HG02885 (cell line): Measurements from ENCODE around the gene CIB4.
"Not testable (repeated sequence)": the region's sequence is repeated elsewhere in the genome, so short reads cannot be mapped to it uniquely, and the experiment has no call there.

Experiments used
- ATAC-seq: cut with Tn5 transposase; IDR thresholded peaks from one replicate; pipeline ENCODE4 v1.9.1; 2021; ENCODE audit warnings: mild to moderate bottlenecking; ENCODE audit not compliant: unreplicated experiment, poor library complexity

Gene CIB4

DNA sequence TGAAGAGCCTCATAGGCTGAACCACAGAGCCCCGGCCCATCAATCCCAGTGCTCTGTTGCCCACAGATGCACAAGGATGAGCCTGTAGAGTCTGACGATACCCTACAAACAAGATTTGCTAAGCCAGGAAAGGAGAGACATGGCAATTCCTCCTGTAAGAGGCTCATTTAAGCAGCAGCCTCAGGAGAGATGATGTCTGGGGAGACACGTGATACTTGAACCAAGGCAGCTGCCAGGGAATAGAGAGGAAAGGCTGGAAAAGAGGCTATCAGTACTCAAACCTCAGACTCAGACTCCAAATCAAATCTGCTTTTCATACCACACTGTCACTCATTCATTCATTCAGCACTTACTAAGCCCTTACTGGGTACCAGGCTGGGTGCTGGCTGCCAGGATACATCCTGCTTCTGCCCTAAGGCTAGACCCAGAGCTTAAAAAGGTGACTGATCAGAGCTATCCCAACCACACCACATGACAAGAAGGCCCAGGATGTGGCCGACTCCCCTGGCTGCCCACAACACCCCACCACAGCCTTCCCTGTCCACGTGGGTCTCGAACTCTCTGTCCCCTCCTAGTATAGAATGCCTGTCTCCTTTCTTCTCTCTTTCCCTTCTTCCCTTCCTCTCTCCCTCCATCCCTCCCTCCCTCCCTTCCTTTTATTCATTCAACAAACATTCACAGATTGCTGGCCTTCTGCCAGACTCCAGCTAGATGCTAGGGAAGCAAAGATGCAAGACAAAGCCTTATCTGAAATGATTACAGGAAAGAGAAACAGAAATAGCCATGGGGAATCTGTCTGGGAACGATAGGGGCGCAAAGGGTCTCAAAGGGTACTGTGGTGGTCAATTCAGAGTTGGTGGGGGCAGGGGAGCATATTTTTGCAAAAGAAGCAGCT lies 27.9 kb upstream of the CIB4 start:
- no peak for ATAC-seq

DNA sequence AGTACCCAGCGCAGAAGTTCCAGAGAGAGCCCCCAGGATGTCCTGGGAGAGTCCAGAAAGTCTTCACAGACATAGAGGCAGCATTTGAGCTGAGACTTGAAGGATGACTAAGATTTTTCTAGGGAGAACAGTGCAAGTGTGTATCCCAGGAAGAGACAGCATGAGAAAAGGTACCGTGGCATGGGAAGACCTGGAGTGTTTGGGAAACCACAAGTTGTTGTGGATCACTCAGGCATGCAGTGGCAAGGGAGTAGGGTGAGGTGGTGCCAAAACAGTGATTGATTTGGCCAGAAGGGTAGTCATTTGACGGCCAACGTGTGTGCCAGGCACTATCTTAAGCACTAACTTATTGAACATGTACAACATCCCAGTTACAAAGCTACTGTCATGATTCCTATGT lies 26.9 kb upstream of the CIB4 start:
- ATAC-seq = no peak

DNA sequence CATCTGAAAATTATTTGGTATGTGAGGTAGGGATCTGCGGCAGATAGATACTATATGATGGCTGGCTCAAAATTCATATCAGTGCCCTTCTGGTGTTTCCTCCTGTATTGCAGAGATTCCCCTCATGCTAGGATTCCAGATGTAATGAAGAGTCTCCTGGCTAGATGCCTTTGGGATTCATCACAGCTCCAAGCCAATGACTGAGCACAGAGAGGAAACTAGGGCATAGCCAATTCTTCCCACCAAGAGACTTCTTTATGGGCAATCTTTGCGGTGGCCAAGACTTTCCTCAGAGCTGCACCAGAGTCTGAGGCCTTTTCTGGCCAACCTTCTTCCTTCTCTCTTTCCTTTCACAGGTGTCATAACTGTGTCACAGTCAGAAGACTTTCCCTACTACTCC lies 25.5 kb upstream of the CIB4 start:
- ATAC-seq = no peak

DNA sequence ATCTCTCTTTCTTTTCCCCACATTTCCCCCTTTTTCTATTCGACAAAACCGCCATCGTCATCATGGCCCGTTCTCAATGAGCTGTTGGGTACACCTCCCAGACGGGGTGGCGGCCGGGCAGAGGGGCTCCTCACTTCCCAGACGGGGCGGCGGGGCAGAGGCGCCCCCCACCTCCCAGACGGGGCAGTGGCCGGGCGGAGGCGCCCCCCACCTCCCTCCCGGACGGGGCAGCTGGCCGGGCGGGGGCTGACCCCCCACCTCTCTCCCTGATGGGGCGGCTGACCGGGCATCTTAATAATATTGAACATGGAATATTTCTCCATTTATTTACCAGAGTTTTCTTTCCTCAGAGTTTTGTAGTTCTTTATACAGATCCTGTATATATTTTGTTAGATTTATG lies 24.1 kb upstream of the CIB4 start:
- not testable (repeated sequence) for ATAC-seq

DNA sequence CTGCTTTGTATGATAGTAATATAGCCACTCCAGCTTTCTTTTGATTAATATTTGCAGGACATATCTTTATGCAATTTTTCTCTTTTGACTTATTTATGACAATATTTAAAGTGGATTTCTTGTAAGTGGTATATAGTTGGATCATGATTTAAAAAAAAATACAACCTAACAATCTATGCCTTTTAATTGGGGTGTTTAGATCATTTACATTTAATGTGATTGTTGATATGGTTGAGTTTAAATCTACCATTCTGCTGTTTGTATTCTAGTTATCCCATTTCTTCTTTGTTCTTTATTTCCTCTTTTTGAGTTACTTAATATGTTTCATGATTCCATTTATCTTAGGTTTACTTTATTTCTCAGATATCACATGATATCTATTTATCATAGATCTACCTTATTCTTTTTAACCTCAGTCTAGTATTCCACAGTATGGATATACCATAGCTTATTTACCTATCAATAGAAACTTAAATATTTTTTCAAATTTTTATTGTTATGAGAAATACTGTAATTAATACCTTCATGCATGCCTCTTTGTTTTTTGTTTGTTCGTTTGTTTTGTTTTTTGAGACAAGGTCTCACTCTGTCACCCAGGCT lies 19.3 kb upstream of the CIB4 start:
- no peak for ATAC-seq

DNA sequence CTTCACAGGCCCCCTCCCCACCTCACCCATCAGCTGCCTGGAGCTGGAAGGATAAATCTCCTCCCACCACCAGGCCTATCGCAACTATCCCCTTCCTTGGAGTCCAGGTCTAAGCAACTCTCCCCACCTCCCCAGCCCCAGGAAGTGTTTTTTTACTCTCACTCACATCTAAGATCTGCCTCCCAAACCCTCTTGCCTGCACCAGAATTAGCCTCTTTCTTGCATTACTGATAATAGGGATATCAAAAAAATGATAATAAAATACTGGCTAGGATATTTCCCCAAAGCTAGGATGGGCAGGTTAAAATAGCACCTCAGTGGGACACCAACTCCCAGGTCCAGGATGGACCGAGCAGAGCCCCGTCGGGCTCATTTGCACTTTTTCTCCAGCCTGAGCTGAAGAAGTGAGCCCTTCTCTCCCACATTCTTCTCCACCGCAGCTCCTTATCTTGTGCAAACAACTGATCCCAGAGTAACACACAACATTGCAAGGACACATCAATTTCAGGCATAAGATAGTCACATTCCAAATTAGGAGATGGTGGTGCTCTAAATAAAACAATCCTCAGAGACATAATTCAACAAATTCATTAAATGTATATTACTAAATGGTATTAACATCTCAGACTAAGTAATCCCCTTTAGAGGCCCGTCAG lies 17.7 kb upstream of the CIB4 start:
- ATAC-seq = no peak

DNA sequence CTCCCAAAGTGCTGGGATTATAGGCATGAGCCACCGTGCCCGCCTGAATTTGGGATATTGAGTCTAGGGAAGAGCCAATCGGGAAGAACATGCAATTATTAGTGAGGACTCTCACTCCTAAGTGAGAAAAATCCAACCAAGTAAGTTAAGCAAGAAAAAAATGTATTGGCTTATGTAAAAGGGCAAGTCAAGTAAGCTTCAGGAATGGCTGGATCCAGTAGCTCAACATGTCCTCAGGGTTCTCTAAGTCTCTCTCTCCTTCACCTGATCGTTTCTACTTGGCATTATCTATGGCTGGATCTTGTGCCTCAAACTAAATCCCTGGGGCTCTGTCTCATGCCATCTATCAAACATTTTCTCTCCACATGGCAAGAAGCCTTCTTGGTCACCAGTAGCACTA lies 16.1 kb upstream of the CIB4 start:
- no peak for ATAC-seq

DNA sequence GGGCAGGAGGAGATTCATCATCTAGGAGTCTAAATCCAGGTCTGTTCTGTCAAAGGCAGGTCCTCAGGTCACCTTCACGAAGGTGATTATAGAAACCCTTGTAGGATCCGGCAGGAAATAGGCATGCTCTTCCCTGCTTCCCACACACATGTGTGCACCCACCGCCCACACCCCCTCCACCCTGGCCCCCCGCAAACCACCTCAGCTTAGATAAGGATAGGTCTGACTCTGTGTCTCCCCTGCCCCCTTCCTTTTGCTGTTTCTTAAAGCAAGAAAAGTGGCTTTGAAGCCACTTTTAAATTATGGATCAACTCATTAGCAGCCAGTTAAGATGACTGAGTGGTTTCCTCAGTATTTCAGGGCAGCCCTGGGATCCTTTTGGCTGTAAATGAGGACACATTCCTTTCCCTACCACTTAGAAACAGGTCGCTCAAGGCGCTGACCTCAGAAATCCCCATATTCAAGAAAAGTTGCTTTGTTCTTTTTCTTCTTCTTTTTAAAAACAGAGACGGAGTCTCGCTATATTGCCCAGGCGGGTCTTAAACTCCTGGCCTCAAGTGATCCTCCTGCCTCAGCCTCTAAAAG lies 14.5 kb upstream of the CIB4 start:
- ATAC-seq = no peak

DNA sequence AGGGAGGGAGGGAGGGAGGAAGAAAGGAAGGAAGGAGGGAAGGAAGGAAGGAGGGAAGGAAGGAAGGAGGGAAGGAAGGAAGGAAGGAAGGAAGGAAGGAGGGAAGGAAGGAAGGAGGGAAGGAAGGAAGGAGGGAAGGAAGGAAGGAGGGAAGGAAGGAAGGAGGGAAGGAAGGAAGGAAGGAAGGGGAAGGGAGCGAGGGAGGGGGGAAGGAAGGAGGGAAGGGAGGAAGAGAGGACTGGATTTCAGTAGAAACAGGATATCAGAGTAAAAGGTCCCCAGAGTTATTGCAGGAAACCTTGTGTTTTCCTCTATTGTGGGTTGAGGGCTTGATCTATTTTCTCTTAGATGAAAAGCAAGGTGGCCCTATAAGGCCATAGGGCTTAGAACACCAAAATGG lies 14.0 kb upstream of the CIB4 start:
- ATAC-seq = not testable (repeated sequence)

DNA sequence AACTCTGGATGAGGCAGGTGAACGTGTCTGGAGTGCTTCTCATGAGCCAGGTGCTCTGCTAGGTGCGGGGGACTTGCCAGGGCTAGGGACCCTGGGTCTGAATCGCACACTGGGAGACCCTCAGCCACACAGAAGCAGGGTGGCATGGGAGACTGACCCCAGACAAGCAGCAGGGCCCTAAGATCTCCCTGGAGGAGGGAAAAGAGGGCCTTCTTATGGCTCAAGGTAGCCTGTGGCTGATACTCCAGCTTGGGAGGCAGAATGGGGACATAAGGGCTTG lies 12.8 kb upstream of the CIB4 start:
- no peak for ATAC-seq

DNA sequence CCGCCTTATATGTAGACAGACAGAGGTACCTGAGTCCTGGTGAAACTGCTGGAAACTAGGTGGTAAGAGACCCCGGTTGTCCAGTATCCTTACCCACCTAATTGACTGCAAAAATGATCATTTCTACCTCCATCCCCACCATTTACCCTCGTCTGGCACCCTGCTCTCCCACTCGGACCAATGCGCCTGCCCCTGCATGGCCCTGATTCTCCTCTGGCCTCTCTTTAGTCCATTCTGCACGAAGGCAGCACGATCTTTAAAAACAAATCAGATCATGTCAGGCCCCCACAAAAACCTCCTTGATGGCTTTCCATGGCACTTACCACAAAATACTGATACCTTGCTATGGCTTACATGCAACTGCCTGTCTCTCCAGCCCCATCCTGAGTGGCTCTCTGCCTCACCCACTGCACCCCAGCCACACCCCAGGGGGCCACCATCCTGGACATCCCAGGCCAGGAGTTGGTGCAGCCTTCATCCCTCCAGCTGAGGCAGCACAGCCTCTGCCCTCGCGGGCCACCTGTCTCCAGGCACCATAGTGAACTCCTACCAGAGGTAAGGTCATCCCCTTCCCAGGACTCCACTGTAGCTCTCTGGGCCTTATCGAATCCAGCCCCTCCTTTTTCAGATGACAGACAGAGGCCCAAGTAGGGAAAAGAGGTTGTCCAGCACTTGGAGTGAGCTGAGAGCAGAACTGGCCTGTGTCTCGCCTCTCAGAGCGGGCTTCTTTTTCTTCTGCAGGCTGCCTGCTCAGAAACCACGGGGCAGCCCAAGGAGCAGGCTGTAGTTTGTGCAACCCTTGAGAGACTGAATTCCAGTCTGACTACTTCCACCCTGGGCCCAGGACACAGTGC lies 12.3 kb upstream of the CIB4 start:
- no peak for ATAC-seq

DNA sequence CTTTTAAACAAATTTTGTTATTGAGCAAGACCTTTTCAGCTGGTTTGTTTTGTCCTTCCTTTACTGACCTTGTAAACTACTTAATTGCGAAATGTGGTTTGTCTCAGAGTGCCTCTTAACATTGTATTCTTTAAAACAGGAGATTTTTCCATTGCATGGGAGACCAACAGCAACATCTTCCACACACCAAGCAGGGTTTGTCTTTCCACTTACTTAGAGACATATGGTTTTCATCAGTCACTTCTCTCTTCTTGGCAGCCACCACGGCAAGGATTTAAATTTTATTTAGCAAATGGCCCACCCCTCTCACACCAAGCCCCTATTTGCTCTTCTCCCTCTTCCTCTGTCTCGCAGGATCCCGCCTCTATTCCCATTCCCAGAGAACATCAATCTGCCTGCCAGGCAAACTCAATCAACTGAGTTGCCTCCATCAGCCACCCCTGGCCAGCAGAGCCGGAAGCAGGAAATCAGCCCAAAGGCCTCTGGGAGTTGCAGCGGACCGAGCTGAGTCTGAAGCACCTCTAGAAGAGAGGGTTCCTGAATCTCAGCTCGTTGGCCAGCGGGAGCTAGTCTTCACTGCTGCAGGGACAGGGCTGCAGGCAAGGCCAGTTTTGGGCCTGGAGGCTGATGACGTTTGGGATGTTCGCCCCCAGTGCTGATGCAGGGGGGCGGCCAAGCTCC lies 11.3 kb upstream of the CIB4 start:
- no peak for ATAC-seq

DNA sequence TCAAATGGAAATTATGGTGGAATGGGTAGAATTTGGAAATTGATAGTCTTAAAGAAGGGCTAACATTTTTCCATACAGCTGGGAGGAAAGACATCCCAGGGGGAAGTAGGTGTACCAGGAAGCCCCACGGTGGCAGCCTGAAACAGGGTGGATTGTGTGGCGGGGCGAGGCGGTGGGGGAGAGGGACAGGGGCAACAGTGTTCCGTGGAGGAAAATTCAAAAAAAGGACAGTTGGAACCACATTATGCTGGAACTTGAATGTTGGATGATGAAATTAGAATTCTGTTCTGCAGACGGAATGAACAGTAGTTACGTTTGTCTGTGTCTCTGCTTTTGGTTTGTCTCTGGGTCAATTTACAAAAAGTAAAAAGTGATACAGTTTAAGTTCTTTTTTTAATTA lies 10.6 kb upstream of the CIB4 start:
- ATAC-seq = no peak

DNA sequence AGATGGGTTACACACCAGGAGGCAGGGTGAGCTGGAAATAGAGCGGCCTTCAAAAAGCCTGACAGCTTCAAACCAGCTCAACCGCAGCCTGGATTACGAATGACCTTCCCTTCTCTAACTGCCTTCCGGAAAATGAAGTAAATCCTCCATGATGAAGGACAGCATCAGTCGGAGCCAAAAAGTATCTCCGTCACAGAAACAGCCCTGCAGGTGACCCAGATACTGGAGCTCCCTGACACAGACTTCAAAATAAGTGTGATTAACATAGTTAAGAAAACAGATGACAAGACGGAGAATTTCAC lies 10.3 kb upstream of the CIB4 start:
- ATAC-seq = no peak

DNA sequence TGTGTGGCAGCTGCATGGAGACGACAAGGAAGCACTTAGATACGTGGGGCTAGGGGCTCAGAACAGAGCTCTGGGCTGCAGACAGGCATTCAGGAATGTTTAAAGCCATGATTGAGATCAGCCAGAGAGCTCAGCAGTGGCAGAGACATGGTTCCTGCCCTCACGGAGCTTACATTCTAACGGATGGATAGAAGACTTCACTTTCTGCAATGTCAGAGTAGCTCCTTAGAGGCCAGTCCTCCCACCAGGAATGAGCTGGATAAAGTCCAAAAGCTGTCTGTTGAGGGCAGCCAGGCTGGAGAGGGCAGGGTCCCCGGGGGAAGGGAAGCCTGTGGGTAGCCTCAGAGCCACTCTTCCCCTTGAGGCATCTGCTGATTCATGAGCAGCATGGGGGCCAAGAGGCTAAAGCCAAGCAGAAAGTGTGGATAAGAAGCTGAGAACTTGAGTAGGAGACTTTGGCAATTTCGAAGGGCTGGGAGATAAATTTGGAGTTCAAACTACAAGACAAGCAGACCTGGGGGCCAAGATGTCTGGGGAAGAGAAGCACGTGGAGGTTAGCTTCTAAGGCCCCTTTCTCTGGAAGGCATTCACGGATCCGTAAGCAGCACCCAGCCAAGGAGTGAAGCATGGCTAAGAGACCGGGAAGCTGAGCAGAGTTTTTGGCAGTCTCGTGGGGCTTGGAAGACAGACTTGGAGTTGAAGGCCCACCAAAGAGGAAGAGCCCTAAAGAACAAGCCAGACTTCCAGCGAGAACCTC lies 9.7 kb upstream of the CIB4 start:
- ATAC-seq = no peak

DNA sequence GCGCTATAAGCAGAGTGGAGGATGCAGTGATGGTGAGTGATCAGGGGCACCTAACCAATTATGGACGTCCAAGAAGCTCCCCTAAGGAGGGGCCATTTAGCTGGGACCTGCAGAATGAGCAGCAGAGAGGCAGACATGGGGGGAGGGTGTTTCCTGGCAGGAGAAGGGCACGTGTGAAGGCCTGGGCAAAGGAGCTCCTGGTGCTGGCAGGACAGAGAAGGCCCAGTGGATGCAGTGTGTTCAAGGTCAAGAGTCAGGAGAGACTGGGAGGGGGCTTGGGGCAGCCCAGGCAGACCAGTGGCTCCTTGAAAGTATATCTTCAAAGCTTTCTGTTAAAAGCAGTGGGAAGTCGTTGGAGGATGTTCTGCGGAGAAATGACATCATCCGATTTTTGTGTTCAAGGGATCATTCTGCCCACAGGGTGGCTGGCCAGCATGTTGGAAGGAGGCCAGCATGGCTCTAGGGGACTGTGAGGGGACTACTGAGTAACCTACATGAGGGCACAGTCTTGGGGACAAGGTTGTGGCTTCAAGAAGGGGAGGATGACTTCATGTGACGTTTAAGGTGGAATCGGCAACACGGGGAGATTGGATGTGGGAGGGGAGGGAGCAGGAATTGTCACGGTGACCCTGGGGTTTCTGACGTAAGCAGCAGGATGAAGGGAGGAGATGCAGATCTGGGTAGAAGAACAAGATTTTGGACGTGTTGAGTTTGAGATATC lies 9.0 kb upstream of the CIB4 start:
- ATAC-seq = no peak

DNA sequence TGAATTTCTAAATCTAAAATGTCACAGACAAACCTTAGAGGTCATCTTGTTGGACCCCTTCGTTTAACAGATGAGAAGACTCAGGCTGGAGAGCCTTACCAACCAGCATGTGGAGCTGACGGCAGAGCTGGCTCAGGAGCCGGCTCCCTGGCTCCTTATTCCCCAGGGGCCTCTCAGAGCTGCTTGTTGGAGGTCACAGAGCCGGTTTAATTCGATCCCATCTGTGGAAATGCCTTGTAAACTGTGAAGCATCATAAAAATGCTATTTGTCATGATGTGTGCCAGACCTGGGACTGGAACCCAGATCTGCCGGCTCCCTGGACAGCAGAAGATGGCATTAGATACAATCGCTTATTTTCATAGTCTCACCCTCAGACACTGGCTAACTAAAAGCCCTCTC lies 8.2 kb upstream of the CIB4 start:
- ATAC-seq = no peak

DNA sequence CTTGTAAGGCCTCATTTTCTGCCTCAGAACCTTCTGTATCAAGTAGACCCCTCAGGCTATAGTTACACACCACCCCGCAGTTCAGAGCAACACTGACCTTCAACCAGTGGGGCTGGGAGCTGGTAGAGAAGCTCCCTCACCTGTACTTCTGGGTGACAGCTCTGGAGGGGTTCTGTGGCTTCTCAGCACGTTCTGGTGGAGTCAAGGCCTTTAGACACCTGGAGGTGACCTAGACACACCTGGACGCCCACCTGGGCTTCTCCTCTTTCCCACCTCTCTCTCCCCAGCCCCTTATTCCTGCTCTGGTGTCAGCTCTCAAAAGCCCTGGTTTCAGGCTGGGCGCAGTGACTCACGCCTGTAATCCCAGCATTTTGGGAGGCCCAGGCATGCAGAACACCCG lies 7.3 kb upstream of the CIB4 start:
- no peak for ATAC-seq

DNA sequence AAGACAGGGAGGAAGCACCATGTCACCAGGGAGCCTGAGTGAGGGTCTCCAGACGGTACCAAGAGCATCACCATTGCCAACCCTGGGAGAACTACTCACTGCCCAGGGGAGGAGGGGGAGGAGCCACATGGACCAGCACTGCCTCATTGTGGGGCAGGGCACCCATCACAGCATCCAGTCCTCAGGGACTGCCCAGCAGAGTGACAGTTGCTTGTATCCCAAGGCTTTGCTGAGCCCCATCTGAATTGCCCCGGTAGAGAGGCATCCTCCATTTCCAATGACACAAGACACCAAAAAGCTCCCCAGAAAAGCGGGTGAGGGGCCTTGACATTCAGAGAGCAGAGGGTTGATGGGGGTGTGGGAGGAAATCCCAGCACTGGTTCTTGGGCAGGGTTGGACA lies 6.8 kb upstream of the CIB4 start:
- ATAC-seq = no peak
